GM11168 (cell line): ENCODE measurements around the gene C10orf105.

Source experiments
- in situ Hi-C: fragments of 300-500 bp; cut with MboI; formaldehyde crosslinking; loops from one replicate; pipeline ENCODE4 v1.12.0; 2022; ENCODE audit warnings: low sequenced_read_pairs; ENCODE audit not compliant: unreplicated experiment

The C10orf105 gene

GRCh38 chr10:71719464-71720201 is at the start of gene C10orf105:
Gene C10orf105, minus strand, starts transcription at chr10:71719778. Its CDS starts 3,441 bp downstream, at chr10:71716337.
- in situ Hi-C loops = loop anchor here (10.0 kb wide), 1 partner anchor 95 kb away; no protein-coding TSS in a partner anchor

- in situ Hi-C loops = no loop called here
These were observed 48.0 kb upstream of the C10orf105 start for GRCh38 chr10:71767420-71768035.

- in situ Hi-C loops = no loop called here
These were observed 47.3 kb upstream of the C10orf105 start for GRCh38 chr10:71766717-71767419.

- in situ Hi-C loops = no loop called here
These were observed 46.5 kb upstream of the C10orf105 start for GRCh38 chr10:71765906-71766716.

- in situ Hi-C loops = no loop called here
These were observed 45.8 kb upstream of the C10orf105 start for GRCh38 chr10:71765176-71765904.

GRCh38 chr10:71763352-71764127 is 44.0 kb upstream of the C10orf105 start:
- in situ Hi-C loops = no loop called here

- in situ Hi-C loops = no loop called here
These were observed 42.7 kb upstream of the C10orf105 start for GRCh38 chr10:71762324-71762723.

- in situ Hi-C loops = no loop called here
These were observed 42.0 kb upstream of the C10orf105 start for GRCh38 chr10:71761541-71762113.

- in situ Hi-C loops = no loop called here
These were observed 41.5 kb upstream of the C10orf105 start for GRCh38 chr10:71761105-71761511.

- in situ Hi-C loops = no loop called here
These were observed 37.9 kb upstream of the C10orf105 start for GRCh38 chr10:71757399-71757922.

GRCh38 chr10:71756311-71757191 is 37.0 kb upstream of the C10orf105 start:
- in situ Hi-C loops = no loop called here

- in situ Hi-C loops = no loop called here
These were observed 35.8 kb upstream of the C10orf105 start for GRCh38 chr10:71755179-71755879.

- in situ Hi-C loops = no loop called here
These were observed 35.0 kb upstream of the C10orf105 start for GRCh38 chr10:71754562-71754961.

- in situ Hi-C loops = no loop called here
These were observed 34.5 kb upstream of the C10orf105 start for GRCh38 chr10:71753960-71754505.

GRCh38 chr10:71753091-71753959 is 33.7 kb upstream of the C10orf105 start:
- in situ Hi-C loops = no loop called here
